Breast epithelium (tissue), 3 donors: ENCODE results near the gene PNPT1.

ENCODE experiments used
- CTCF ChIP-seq, 3 donors: fragments of 450-650 bp; IDR thresholded peaks; one replicate each; pipeline ENCODE4 v1.5.1; 2016 to 2017; ENCODE audit warnings: antibody characterized with exemption in 3 of 3, mild to moderate bottlenecking in 3 of 3, moderate library complexity in 3 of 3
- POLR2AphosphoS5 ChIP-seq, 3 donors: sonication (generic); formaldehyde crosslinking; IDR thresholded peaks; one replicate each; pipeline ENCODE4 v1.6.1; 2017; ENCODE audit warnings: antibody characterized with exemption in 3 of 3

- TF ChIP-seq CTCF (IDR thresholded peaks at IDR 0.05) (no peak), POLR2AphosphoS5 (IDR thresholded peaks at IDR 0.05) (no peak)
Measured at GRCh38 chr2:55653255-55653654, 40.4 kb downstream of the PNPT1 start.
